NCI-H1092 (cell line): ENCODE data around the gene ITIH2.
A peak's percentile ranks its signal among the peaks of the same experiment; 100 is the strongest.
"Not testable (repeated sequence)": the region's sequence is repeated elsewhere in the genome, so short reads cannot be mapped to it uniquely, and the experiment has no call there.

Experiments used
- DNase-seq: peaks from one replicate; lab custom pipeline; 2025; lab: John Stamatoyannopoulos, UW

ITIH2 gene

GRCh38 chr10:7744307-7744706 lies 41.2 kb downstream of the ITIH2 start:
- no peak for DNase-seq

- DNase-seq = not testable (repeated sequence)
Measured at GRCh38 chr10:7748637-7749036, 45.5 kb downstream of the ITIH2 start.

GRCh38 chr10:7750222-7750621 lies 47.1 kb downstream of the ITIH2 start:
- DNase-seq = no peak

- no peak for DNase-seq
Measured at GRCh38 chr10:7752251-7752650, 49.1 kb downstream of the ITIH2 start.

- DNase-seq = no peak
Measured at GRCh38 chr10:7755103-7755502, 52.0 kb downstream of the ITIH2 start.

GRCh38 chr10:7756360-7756992 lies 53.4 kb downstream of the ITIH2 start:
- DNase-seq = no peak

- DNase-seq = no peak
Measured at GRCh38 chr10:7763929-7764328, 60.8 kb downstream of the ITIH2 start.

GRCh38 chr10:7766241-7766640 lies 63.1 kb downstream of the ITIH2 start:
- no peak for DNase-seq

GRCh38 chr10:7767209-7767608 lies 64.1 kb downstream of the ITIH2 start:
- DNase-seq = no peak

GRCh38 chr10:7768417-7768816 lies 65.3 kb downstream of the ITIH2 start:
- no peak for DNase-seq

- DNase-seq = peak; percentile 23
Measured at GRCh38 chr10:7773845-7774801, 71.0 kb downstream of the ITIH2 start.

GRCh38 chr10:7776777-7777176 lies 73.7 kb downstream of the ITIH2 start:
- no peak for DNase-seq

GRCh38 chr10:7782194-7782593 lies 79.1 kb downstream of the ITIH2 start:
- DNase-seq = not testable (repeated sequence)

- no peak for DNase-seq
Measured at GRCh38 chr10:7786430-7786829, 83.3 kb downstream of the ITIH2 start.

- no peak for DNase-seq
Measured at GRCh38 chr10:7787150-7787856, 84.2 kb downstream of the ITIH2 start.

GRCh38 chr10:7787857-7788638 lies 84.9 kb downstream of the ITIH2 start, which contains the start of the genes ATP5F1C and KIN:
Gene ATP5F1C (plus strand): TSS chr10:7788177. CDS start chr10:7788208, 31 bp downstream.
Gene KIN (minus strand): TSS chr10:7787993. CDS start chr10:7787933, 60 bp downstream.
- peak; percentile 96 for DNase-seq

GRCh38 chr10:7788639-7789286 lies 85.6 kb downstream of the ITIH2 start:
- no peak for DNase-seq

GRCh38 chr10:7789390-7789789 lies 86.3 kb downstream of the ITIH2 start:
- peak; percentile 36 for DNase-seq

GRCh38 chr10:7792541-7792940 lies 89.4 kb downstream of the ITIH2 start:
- no peak for DNase-seq

GRCh38 chr10:7794251-7795026 lies 91.3 kb downstream of the ITIH2 start:
- DNase-seq = no peak
